ENCODE measurements around the gene IST1. TPM values are rescaled to one million over a fixed set of nuclear protein-coding genes. Genes with fewer than 3 reads are reported as not detected.

The IST1 gene
- total and polyA plus RNA-seq, 10 of the 15 experiments (the other 5 are each of a cell fraction or from before 2014, with no cell fraction given): 97.3 to 293 (median 138) TPM

- TF ChIP-seq E2F4 (IDR thresholded peaks at IDR 0.05; ENCODE audit: low read depth, low read length) (no peak), SIX5 (IDR thresholded peaks at IDR 0.05; ENCODE audit: low read depth, low read length, severe bottlenecking) (no peak)
These were observed 61.2 kb downstream of the IST1 start (continued) for GRCh38 chr16:71956486-71956885.

- in situ Hi-C loops (cut with MboI) (no loop called here), intact Hi-C loops (cut with micrococcal nuclease; ENCODE audit: unreplicated experiment) (loop anchor here (1.0 to 10.0 kb wide), 4 partner anchors 78 to 317 kb away; no protein-coding TSS in a partner anchor)
- H4K20me1 ChIP-seq (ENCODE audit: control insufficient read depth, insufficient read depth): no peaks in the 10 kb centered on the region
- peak; percentile 83 for FAIRE-seq
- ChIA-PET CTCF (interaction anchor here (0.6 to 2.7 kb wide), 63 partner anchors 10 to 548 kb away, joined by 3 to 42 read pairs (median 4); partner anchors contain the start of gene ZNF821), POLR2A (interaction anchor here (1.0 kb wide), 1 partner anchor 77 kb away, joined by 4 read pairs; the partner anchor contains the start of gene ZNF821), RAD21 (ENCODE audit: unreplicated experiment) (interaction anchor here (0.6 to 3.1 kb wide), 30 partner anchors 10 to 549 kb away, joined by 3 to 31 read pairs (median 3); partner anchors contain the start of genes IST1 and ZNF821), SMC1A (ENCODE audit: uncharacterized antibody, unreplicated experiment) (interaction anchor here (0.6 to 5.1 kb wide), 32 partner anchors 10 to 396 kb away, joined by 3 to 31 read pairs (median 4); no protein-coding TSS in a partner anchor)
- DNase-seq (ENCODE audit: low read depth, low spot score): peak; percentile 52
- no peak overlapping the region for H3K27ac ChIP-seq (ENCODE audit: control insufficient read depth, insufficient read depth)
- WGBS (ENCODE audit: insufficient coverage, insufficient replicate concordance, low lambda C conversion rate, missing lambda C conversion rate): 35% methylated on average over 14 of the region's 14 CpGs
- no TSS peak for BruUV-seq (replicated peaks)
- no peak overlapping the region for H3K4me2 ChIP-seq (ENCODE audit: control insufficient read depth, insufficient read depth)
- no peaks in the 10 kb centered on the region for H3K36me3 ChIP-seq (ENCODE audit: control insufficient read depth in 2 of 2, insufficient read depth in 2 of 2, low read length in 1 of 2)
- no peak overlapping the region for H3K4me3 ChIP-seq
- H3K4me1 ChIP-seq (ENCODE audit: control insufficient read depth, insufficient read depth, low read length): peaks cover 9% of the 10 kb centered on the region
- H3K27me3 ChIP-seq (replicated peaks in 1 of 2; ENCODE audit: control insufficient read depth in 2 of 2, insufficient read depth in 2 of 2, low read length in 1 of 2): no peaks in the 10 kb centered on the region; a peak in 1 of 4 replicates
- peak; percentile 96 for ATAC-seq
- no peak overlapping the region for H3K9ac ChIP-seq (ENCODE audit: control insufficient read depth, insufficient read depth, low read length)
- H3K9me3 ChIP-seq (replicated peaks; ENCODE audit: control insufficient read depth, insufficient read depth, low read length): no peaks in the 10 kb centered on the region; the same call in 2 of the 3 replicates
- H2AFZ ChIP-seq (ENCODE audit: control insufficient read depth, low read depth, low read length): 0 out of 2 replicates have a peak overlapping the region, but pooled peaks have one; percentile 3
- H3K79me2 ChIP-seq (ENCODE audit: control insufficient read depth, insufficient read depth, low read length): no peaks in the 10 kb centered on the region
- peak; percentile 86 for TF ChIP-seq SMC3 (IDR thresholded peaks at IDR 0.05; ENCODE audit: borderline replicate concordance, low read length)
- peak; percentile 18 for TF ChIP-seq MEF2B (IDR thresholded peaks at IDR 0.05; ENCODE audit: partially characterized antibody, poor library complexity, severe bottlenecking)
- peak; percentile 32; the same call in 1 of the 2 replicates for TF ChIP-seq EED (IDR thresholded peaks at IDR 0.05; ENCODE audit: low read depth)
- no peak for TF ChIP-seq TAF1 (IDR thresholded peaks at IDR 0.05; ENCODE audit: borderline replicate concordance, low read depth, low read length)
- peak; percentile 94 for TF ChIP-seq RAD21 (IDR thresholded peaks at IDR 0.05; ENCODE audit: insufficient read depth, low read depth, low read length)
- peak; percentile 82 to 96 (median 87) for TF ChIP-seq CTCF (IDR thresholded peaks at IDR 0.05 in 2 of 3, conservative IDR thresholded peaks at IDR 0.05 in 1 of 3; ENCODE audit: control insufficient read depth in 2 of 3, extremely low read depth in 1 of 3, insufficient read depth in 1 of 3, low read depth in 3 of 3, low read length in 3 of 3)
- no peak for TF ChIP-seq CHD4 (IDR thresholded peaks at IDR 0.05)
- TF ChIP-seq SKIL (IDR thresholded peaks at IDR 0.05; ENCODE audit: low read depth, poor library complexity, severe bottlenecking): peak; percentile 51
- peak; percentile 53 for TF ChIP-seq PKNOX1 (IDR thresholded peaks at IDR 0.05)
- TF ChIP-seq BHLHE40 (IDR thresholded peaks at IDR 0.05; ENCODE audit: borderline replicate concordance in 1 of 2, low read depth in 2 of 2, low read length in 1 of 2): 0 out of 4 replicates have a peak, but pooled peaks of 1 of the 2 experiments have one; percentile 32
These were observed 66.0 kb downstream of the IST1 start for GRCh38 chr16:71961066-71962039.

Measured in GM12878 (cell line).